Islet precursor cell (in vitro differentiated cells): ENCODE measurements around the gene FUNDC2.
"Not testable (repeated sequence)": the region's sequence is repeated elsewhere in the genome, so short reads cannot be mapped to it uniquely, and the experiment has no call there.

ENCODE experiments used
- DNase-seq: peaks from one replicate; pipeline ENCODE4 v3.0.0-alpha.2; 2018

Gene FUNDC2, protein sequence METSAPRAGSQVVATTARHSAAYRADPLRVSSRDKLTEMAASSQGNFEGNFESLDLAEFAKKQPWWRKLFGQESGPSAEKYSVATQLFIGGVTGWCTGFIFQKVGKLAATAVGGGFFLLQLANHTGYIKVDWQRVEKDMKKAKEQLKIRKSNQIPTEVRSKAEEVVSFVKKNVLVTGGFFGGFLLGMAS

DNA sequence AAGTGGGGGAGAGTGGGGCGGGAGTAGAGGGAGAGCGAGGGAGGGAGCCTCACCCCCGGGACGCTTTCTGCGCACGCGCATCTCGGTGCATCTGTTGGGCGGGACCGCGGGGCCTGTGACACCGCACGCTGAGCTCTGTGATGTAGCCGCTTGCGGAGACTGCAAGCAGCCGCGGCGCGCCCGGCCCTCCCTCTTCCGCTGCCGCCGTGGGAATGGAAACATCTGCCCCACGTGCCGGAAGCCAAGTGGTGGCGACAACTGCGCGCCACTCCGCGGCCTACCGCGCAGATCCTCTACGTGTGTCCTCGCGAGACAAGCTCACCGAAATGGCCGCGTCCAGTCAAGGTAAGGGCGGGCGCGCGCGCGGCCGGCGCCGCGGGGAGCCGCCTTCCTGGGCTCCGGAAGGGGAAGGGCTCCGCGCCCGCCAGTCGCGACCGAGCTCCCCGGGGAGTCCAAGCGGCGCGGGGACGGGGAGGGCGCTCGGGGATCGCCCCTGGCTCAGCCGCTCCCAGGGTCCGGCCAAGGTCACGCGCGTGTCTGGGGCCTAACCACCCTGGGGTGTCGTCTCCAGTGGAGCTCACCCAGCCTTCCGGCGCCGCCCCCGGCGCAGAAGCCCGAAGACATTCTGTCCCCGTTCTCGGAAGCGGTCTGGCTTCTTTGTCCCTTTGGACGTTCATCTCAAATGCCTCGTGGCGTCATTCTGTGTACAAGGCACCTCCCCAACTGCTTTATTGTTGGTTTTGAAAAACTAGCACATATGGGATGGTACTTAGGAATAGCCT lies at the start of gene FUNDC2:
TSS of gene FUNDC2 (plus strand) at position 118 of the 782 bp plus-strand sequence. CDS start at position 213, 95 bp downstream.
- DNase-seq, result peak; percentile 97

DNA sequence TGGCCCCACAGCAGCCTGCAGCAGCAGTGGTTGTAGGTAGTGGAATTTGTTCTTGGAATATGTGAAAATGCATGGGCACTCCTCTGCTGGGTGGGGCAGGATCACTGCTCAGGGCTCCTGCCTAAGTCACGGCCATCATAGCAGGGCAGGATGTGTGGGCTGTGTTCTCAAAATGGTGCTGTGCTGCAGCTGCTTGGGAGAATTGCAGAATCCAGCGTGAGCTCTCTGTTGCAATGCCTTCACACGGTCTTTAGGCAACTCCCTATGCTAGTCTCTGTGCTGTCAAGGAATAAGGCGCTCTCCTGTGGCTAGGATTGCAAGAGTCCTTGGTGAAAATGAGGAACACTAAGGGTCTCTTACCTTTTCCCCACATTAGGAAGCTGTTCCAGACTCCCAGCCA lies 47.0 kb upstream of the FUNDC2 start:
- DNase-seq, result no peak

DNA sequence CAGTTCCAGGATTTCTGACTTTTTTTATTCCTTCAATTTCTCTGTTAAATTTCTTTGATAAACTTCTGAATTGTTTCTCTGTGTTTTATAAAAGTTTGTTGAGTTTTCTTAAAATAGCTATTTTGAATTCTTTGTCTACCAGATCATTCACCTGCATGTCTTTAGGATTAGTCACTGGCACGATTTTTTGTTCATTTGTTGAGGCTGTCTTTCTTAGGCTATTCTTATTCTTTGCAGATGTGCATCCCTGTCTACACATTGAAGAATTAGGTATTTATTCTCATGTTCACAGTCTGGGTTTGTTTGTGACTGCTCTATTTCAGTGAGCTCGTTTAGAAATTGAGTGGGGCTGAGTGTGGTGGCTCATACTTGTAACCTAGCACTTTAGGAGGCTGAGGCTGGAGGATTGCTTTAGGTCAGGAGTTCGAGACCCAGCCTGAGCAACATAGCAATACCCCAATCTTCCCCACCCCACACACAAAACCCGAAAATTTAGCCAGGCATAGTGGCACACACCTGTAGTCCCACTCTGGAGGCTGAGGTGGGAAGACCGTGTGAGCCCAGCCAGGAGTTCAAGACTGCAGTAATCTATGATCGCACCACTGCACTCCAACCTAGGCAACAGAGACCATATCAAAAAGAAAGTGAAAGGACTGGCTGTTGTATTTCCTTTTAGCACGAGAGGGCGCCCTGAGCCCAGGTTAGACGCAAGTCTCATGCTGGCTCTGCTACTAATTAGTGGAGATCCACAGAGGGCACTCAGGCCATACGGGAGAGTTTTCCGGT lies 46.1 kb upstream of the FUNDC2 start:
- peak; percentile 83 for DNase-seq

DNA sequence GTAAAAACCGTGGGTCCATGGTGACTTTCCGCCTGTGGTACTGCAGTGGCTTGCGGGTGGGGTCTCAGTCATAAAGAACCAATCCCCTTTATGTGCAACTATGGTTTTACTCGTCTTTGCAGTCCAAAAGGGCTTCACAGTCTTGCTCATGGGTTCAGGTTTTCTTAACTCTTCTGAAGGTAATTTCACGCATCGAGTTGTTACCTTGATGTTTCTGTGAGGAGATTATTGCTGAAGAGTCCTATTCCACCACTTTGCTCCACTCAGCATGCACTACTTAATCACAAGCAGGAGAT lies 45.6 kb upstream of the FUNDC2 start:
- no peak for DNase-seq

DNA sequence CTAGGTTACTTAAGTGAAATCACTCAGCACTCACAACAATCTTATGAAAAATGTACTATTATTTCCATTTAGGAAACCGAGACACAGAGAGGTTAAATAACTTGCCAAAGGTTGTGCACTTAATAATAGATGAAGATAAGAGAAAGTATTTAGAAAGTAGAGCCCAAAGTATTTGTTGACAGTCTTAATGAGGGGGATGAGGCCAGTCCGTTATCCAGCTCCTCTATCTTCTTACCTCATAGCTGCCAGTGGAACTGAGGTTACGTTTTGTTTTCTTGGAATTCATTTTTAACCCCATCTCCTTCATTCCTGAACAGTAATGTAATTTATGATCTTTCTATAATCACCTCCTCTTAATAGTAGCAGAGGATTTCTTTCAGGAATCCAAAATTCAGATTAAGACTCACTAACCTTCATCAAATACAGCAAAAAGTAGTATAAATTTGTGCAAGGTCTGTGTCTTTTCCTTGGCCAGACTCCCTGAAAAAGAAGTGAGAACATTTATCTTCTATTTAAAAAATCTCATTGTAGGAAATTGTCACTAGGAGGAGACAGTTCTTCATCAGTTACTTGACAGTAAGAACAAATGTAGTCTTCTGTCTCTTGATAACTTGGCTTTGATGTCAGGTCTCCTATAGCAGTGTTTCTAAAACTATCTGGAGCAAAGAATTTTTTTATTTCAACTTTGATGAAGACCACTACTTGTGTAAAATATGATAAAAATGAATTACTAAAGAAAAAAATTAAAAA lies 39.6 kb upstream of the FUNDC2 start:
- DNase-seq, result no peak

DNA sequence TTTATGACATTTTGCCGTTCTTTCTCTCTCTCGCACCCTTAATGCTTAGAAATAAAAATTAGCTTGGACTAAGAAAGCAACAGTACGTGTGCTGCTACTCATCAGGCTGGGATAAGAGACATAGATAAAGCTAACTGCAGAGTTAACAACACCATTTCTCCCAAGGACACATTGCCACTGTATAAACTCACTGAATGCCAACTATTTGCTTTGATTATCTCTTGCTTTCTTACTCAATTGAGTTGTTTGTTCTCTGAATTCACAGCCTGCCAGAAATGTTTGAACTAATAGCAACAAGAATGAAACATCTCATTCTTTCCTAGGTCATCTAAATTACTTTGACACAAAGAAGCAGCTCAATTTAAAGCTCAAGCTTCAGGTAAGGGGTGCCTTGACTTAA lies 38.7 kb upstream of the FUNDC2 start:
- DNase-seq, result no peak

DNA sequence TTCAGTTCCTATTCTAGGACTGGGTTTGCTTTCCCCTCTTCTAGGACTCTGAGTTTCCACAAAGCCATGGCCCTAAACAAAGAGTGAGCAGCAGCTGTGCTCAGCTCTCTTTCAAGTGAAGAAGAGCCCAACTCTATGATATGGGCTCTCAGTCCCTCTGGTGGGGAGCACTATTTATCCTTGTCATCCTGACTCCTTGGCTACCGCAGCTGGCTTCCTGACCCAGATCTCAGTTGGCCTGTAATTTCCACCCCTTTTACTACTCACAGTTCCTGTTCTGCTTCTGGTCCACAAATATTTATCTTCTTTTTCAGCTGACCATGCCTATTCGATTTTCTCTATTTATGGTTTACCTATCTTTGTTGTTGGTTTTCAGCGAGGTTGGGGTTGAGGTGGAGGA lies 37.9 kb upstream of the FUNDC2 start:
- no peak for DNase-seq

DNA sequence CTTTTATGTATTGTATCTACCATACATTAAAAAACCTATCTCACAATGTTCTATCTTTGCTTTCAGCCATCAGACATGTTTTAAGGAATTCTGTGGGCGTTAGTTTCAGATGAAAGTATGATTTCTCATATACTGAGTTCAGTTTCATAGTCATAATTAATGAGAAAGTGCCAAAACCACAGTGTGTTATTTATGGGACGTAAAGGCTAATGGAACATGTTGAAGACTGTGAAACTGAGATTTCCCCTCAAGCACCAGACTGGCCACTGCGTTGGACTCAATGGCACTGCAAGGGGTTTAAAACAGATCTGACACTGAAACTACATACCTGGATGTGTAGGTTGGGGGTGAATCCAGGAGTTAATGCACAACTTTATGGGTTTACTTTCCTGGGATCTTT lies 36.1 kb upstream of the FUNDC2 start:
- no peak for DNase-seq

DNA sequence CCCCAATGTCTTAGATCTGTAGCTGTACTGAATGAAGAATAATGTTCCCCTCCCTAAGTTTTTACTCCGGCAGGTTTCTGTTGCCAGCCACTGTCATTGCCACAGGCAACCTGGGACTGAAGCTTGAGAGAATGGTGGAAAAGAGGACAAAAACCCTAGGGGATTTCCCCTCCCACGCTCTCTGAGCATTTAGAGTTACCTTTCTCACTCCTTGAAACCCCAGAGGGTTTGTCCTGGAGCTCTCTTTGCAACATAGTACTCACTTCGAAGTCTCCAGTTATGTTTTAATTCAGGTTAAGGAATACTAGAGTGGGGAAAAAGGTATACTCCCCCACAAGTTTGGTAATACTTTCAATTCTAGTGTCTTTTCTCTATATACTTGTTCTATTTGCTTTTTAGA lies 35.6 kb upstream of the FUNDC2 start:
- no peak for DNase-seq

DNA sequence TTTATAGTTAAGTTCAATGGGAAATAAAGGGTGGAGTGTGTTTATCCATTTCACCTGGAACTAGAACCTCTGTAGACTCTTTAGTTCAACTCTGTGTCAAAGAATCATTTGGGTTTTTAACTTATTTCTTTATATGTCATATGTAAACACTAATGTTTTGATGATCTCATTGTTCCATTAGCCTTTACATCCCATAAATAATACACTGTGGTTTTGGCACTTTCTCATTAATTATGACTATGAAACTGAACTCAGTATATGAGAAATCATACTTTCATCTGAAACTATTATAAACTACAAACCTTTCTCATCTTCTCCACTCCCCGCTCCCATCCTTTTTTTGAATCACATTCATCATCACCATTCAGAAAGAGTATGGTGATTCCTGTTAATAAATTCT lies 35.2 kb upstream of the FUNDC2 start:
- DNase-seq, result no peak

DNA sequence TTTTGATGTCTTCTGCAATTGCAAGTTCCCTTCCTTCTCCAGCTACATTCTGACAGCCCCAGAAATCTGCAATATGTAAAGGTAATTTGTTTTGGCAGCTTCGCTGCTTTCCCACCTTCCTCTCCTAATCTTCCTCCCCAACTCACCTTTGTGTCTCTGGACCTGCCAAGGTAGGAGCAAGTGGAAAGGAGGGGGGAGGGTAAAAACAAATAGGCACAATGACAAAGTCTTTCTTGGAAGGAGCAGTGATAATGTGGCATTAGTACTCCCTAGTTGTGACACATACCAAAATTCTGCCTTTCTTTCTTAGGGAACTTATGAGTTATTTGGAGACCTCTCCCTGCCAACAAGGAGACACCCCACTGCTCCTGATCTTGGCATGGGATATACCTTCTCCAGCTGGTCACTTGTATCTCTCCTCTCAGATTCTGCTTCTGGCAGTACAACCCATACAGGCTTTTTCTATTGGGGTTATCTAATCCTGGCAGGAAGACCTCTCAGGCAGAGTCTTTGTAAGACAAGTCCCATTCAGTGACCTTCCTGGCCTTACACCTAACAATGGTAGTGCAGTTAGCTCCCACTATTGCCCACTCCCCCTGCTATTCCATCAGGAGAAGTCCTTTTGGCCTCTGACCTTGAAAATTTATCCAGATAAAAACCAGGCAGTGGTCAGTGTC lies 28.3 kb upstream of the FUNDC2 start:
- no peak for DNase-seq

DNA sequence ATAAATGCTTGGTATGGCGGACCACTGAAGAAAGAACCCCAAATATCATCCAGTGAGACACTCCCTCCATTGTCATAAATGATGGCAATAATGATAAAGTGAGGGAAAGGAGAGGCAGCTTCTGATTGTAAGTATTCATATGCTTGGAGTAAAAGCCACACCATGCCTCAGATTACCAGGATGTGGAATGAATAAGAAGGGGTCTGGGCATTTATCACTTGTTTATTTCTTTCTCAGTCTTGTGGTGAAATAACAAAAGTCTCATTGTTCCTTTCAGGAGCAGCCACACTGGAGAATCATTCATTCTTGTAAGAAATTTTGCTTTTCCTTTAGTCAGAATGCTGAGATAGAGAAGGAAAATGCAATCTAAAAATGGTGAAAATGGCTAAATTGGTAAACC lies 25.8 kb upstream of the FUNDC2 start:
- no peak for DNase-seq

DNA sequence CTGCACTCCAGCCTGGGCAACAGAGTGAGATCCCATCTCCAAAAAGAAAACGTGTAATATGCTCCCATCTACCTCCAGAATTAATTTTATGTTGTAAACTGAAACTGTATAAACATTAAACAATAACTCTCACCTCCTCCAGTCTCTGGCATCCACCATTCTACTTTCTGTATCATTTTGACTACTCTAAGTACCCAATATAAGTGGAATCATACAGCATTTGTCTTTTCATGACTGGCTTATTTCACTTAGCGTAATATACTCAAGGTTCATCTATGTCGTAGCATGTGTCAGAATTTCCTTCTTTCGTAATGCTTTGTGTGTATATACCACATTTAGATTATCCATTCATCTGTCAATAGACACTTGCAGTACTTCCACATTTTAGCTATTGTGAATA lies 24.8 kb upstream of the FUNDC2 start:
- no peak for DNase-seq

DNA sequence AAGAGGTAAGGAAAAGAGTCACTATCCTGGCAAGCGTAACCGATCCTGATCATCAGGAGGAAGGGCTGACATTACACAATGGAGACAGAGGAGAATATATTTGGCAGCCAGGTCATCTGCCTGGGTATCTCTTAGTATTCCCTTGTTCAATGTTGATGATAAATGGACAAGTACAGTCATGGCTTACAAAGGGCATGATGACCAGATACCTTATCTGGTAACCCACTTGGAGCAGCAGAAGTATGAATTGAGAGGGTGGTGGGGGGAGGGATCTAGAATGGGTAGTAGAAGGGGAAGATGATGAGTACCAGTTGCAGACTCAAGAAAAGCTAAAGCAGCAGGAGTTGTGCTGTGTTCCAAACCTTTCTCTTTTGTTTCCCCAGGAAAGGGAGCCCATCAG lies 21.5 kb upstream of the FUNDC2 start:
- DNase-seq, result no peak

DNA sequence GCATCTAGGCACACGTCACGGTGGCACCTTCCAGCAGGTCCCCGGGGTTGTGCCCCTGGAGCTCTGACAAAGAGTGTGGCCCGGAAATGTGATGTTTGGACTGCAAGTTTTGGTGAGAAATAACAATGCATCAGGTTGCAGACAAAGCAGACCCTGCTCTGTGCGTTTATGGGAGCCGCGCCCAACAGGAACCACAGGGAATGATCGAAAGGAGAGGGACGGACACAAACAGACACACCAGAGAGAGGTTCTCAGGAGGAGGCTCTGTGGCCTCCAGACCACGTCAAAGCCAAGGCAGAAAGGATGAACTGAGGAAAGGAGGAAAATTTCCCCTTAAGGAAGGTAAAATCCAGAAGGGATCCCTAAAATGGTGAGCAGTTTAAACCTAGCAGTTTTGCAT lies 20.3 kb upstream of the FUNDC2 start:
- DNase-seq, result not testable (repeated sequence)

DNA sequence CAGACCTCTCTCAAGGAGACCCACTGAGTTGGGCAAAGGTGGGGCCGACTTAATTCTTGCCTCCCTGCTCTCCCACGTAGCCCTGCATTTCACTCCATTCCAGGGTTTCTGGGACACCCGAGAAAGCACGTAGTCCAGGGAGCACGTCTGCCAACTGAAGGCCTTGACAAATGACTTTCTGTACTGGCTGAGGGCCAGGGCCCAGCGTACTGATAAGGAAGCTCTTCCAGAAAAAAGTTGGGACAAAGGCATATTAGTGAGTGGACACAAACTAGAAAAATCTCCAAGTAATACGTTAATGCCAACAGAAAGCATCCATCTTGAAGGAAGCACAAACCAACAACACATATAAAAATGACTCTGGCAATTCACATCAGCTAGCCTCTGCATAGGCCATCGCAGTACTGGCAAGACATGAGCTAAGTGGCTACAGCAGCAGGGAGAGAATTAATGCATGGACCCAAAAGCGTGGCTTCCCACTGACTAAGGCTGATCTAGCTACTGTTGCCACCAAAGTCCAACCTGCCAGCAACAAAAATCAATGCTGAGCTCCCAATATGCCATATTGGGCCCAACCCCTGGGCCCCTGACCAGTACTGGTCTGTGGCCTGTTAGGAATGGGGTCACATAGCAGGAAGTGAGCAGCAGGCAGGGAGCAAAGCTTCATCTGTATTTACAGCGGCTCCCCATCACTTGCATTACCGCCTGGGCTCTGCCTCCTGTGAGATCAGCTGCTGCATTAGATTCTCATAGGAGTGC lies 19.6 kb upstream of the FUNDC2 start:
- not testable (repeated sequence) for DNase-seq

DNA sequence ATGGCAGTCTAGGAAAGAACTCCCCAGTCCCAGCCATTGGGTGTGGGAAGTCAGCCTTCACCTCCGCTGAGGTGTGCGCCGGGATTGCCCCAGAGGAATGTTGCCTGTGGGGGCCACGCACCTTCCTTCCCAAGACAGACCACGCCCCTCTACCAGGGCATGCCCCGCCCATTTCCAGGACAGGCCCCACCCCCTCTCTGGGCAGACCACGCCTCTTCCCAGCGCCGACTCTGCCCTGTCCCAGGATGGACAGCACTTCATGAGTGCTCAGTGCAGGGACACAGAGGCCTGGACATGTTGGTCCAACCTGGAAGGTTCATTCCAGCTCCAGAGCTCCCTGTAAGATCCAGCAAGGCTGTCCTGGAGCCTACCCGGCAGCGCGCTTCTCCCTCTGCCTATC lies 18.1 kb upstream of the FUNDC2 start:
- not testable (repeated sequence) for DNase-seq

DNA sequence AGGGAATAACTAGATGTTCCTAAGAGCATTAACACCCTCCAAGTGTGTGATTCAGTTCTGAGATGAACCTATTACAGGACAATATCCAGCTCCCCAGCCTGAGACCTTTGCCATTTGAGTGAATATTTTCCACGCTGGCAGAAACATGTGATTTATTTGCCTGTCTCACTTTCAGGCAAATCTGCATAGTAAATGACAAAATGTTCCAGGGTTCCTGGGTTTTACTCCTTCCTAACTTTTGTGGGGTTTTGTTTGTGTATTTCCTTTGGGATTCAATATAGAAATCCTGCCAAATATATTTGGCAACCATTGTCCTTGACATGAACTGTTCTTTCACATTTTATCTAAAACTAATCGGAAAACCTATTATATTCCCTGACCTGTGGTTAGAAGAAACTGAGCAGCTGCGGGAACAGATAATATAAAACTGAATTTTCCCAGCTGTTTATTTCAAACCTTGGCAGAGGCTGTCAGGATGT lies 16.6 kb upstream of the FUNDC2 start:
- no peak for DNase-seq

DNA sequence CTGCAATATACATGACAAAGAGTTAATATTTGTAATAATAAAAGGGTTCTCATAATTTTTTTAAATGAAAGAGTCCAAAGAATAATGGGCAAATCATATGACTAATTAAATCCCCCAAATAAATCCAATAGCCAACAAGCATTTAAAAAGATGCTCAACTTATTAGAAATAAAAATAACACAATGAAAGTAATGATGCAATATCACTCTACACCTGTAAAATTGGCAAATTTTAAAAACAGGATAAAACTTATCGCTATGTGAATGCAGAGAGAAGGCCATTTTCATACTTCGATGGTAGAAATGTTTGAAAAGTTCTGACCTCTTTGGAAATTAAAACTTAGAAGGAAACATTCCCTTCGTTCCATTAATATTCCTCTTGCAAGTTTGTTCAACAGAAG lies 6.1 kb upstream of the FUNDC2 start:
- DNase-seq, result no peak

DNA sequence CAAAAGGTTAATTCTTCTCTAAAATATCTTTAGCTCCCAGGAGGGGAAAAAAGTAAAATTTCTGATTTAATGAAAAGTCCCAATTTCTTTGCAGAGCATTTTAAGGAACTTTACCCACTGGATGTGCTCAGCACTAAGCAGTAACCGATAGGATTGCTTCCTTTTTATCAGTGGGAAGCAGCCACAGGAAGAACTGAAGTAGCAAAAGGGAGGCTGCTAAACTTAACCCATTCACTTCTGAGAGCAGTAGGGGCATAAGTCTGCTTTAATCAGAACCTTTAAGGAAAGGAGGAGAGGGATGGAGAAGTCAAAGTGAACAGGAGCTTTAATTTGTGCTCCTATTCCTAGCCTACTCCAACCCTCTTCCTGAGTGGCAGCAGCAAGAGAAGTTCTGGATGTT lies 4.1 kb upstream of the FUNDC2 start, which contains the start of gene F8:
TSS of gene F8 (minus strand) at position 139 of the 400 bp plus-strand sequence. CDS start 171 bp downstream, outside the sequence.
- no peak for DNase-seq

DNA sequence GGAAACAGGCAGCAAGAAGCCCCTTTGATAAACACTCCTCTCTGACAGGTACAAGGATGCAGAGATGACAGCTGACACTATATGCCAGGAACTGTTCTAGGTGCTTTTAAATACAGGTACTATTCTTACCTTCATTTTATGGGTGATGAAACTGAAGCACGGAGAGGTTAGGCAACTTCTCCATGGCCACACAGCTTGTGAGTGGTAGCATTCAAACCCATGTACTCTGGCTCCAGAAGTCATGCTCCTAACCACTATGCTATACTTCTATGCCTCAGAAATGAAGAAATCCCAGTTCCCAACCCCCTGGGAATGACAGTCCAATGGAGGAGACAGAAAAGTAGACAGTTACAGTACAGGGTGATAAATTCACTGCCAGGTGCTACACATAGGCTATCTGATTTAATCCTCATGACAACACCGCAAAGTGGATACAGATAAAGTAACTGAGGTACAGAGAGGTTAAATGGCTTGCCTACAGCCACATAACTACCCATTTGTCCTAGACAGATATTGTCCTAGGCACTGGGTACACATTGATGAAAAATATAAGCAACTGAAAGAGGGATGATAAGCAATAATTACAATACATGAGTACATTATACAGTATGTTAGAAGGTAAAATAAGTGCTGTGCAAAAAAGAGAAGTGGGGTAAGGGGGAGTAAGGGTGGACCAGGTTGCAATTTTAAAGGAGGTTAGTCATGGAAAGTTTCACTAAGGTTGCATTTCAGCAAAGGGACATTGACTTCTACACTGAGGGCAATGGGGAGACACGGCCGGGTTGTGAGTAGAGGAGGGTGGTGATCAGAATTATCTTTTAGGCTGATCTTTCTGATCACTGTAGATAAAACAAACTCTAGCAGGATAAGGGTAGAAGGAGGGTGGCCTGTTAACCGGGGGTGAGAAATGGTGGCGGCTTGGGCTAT lies 2.5 kb upstream of the FUNDC2 start:
- DNase-seq, result no peak
